OCI-LY7 (cell line): Measurements from ENCODE around the gene FLNB.
"Not testable (repeated sequence)": the region's sequence is repeated elsewhere in the genome, so short reads cannot be mapped to it uniquely, and the experiment has no call there.

Source experiments
- CTCF ChIP-seq: fragments of 200-600 bp; sonication (generic); conservative IDR thresholded peaks from 2 replicates; pipeline ENCODE4 v1.5.1; 2014; ENCODE audit warnings: mild to moderate bottlenecking, antibody characterized with exemption, low read length, moderate library complexity, mixed read lengths
- EZH2phosphoT487 ChIP-seq: fragments of 200-600 bp; sonication (generic); IDR thresholded peaks from 2 replicates; pipeline ENCODE4 v1.6.1; 2018; ENCODE audit warnings: low read depth, borderline replicate concordance, mild to moderate bottlenecking, mixed run types, antibody characterized with exemption, low read length, moderate library complexity, mixed read lengths

DNA sequence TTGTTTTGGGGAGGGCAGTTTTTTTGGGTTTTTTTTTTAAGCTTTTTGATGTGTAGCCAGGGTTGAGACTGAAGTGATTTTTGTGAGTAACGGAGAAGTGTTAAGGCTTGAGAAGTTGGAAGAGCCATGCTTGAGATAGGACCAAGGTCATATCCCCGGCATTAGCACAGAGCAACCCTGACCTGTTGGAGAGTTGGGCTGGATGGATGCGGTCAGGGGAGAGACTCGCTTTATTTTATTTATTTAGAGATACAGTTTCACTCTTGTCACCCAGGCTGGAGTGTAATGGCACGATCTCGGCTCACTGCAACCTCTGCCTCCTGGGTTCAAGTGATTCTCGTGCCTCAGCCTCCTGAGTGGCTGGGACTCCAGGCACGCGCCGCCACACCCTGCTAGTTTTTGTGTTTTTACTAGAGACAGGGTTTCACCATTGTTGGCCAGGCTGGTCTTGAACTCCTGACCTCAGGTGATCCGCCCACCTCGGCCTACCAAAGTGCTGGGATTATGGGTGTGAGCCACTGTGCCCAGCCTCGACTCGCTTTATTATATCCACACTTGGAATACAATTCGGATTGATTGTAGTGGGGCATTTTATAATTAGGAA is 43.5 kb downstream of the FLNB start:
- not testable (repeated sequence) for TF ChIP-seq CTCF, EZH2phosphoT487
